Measurements from ENCODE around the gene MRM2.

MRM2 gene

DNA sequence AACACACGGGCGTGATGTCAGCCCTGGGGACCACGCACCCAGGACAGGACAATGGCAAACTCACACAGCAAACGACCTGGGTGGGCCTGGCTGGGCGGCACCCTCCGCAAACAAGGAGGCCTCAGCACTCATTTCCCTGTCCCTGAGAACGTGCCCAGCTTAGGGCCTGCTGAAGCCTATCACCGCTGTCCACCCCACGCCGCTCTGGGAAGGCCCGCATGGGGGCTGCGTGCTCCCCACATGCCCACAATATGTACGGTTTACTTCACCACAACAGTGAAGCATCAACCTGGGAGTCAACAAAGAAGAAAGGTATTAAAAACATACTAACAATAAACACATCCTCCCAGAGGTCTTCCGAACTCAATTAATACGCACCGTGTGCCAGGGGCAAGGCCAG, 21.5 kb downstream of the MRM2 start:
- DNase-seq (ENCODE audit: low spot score) = no peak

DNA sequence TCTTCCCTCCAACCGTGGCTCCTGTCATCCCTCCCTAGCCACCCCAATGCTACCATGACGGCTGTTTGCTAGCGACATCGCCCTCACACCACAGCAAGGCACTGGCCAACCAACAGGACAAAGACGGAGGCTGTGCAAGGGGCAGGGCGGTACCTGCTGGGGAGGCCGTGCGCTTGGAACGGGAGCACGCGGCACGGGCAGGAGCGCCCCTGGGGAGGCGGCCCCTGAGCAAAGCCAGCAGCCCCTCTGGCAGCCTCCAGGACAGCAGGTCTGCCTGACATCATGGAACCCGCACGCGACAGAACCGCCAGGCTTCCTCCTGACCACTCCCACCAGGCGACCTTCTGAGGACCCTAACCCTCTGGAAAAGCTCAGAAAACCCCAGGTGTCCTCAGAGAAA, 22.0 kb downstream of the MRM2 start:
- no peak for DNase-seq (ENCODE audit: low spot score)

DNA sequence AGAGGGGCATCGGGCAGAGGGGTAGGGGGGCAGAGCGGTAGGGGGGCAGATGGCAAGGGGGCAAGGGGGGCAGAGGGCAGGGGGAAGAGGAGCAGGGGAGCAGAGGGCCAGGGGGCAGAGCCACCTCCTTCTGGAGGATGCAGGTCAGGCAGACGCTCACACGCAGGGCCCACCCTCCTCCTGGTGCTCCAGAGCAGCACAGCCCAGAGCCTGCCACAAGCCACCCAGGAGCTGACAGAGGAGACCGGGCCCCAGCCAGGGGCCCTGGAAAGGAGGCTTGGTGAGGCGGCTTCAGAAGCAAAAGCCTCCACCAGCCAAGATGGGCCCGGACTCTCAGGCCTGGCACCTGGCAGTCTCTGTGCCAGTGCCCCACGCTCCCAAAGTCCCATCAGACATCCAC, 22.4 kb downstream of the MRM2 start:
- DNase-seq (ENCODE audit: low spot score) = no peak

DNA sequence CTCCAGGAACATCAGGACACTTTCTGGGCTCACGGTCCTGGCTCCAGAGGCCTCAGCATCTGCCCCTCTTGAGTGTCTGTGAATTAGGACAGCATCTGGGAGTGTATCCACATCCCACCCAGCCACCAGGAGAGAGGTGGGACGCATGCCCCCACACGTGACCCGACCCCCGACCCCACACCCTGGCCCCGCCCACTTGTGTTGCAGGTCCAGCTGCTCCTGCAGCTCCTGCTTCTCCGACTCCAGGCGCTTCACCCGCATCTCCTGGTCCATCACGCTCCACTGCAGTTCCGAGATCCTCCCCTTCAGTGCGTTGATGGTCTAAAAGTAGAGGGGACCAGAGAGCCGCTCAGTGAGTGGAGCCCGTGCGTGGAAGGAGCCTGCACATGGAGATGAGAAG, 22.9 kb downstream of the MRM2 start:
- no peak for DNase-seq (ENCODE audit: low spot score)

DNA sequence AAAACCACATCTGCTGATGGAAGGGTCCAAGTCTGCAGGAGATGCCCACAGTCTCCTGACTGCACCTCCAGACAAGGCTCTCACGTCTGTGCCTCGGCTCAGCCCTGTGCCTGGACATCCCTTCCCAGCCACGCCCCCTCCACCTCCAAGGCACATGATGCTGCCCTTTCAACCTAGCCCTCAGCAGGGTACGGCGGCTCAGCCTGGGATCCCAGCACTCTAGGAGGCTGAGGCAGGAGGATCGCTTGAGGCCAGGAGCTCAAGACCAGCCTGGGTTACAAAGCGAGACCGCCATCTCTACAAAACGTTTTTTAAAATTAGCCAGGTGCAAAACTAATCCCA, 23.6 kb downstream of the MRM2 start:
- DNase-seq (ENCODE audit: low spot score) = no peak

DNA sequence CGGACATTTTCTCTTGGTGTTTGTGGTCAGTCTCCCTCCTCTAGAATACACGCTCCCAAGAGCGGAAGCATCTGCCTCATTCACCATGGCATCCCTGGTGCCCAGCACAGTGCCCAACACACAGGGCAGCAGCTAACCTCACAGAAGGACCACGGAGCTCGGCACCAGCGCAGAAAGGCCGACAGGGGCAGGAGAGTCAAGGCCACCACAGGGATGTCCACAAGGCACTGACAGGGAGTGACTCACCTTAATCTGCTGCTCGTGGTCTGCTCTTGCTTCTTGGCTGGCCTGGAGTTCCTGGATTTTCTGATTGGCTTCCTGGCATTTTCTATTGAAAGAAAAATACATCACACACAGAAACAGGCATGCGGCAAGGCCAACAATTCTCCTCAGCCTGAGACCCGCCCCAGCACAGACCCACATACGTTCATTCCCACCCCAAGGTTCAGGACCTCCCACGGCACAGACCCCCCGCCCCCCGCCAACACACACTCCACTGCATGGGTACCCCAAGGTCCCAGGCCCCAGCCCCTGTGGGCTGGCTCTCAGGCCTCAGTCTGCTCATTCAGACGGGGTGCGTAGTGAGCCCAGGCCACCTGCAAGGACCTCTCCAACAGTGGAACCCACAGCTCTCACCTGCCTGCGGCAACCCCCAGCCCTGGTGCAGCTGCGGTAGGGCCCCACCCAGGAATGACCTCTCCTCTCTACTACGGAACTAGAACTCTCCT, 24.1 kb downstream of the MRM2 start:
- no peak for DNase-seq (ENCODE audit: low spot score)

DNA sequence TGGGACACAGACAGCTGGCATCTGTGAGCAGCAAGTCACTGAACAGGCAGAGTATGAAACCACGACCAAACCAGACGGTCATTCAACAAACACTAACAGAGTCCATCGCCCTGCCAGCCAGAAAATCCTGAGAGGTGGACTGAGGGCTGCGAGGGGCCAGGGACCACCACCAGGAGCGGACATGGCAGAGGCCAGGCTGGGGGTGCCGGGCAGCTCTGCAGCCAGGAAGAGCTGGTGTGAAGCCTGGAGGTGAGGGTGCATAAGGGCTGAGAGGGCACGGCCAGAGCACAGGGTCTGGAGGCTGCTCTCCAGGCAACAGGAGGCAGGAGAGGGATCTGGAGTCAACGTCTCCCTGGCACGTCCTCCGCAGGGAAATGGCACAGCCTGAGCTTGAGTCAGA, 24.8 kb downstream of the MRM2 start:
- no peak for DNase-seq (ENCODE audit: low spot score)

DNA sequence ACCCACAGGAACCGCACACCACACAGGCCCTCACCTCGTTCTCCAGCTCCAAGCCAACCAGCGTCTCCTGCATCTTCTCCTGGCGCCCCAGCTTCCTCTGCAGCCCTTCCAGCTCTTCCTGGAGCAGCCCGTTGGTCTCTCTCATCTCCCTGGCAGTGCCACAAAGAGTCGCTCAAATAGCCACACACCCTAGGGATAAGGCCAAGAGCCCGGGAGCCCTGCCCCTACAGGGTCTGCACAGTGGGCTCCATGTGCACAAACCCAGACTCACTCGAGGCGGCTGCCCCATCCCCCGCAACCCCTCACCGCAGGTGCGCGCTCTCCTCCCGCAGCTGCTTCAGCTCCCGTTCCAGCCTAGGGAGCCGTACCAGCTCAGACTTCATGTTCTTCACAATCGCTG, 26.2 kb downstream of the MRM2 start:
- no peak for DNase-seq (ENCODE audit: low spot score)

DNA sequence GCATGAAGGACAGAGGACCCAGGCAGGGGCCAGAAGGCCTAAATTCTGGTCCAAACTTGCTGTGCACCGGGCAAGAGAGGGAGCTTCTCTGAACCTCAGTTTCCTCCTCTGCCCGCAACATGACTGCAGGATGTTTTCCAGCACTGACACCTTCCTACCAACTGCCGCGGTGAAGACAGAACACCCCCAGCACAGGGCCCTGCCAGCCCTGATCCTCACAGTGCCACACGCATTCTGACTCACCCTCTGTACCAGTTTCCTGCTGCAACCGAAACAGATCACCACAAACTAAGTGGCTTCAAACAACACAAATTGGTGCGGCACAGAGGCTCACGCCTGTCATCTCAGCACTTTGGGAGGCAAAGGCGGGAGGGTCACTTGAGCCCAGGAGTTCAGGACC, 27.4 kb downstream of the MRM2 start:
- DNase-seq (ENCODE audit: low spot score) = no peak

DNA sequence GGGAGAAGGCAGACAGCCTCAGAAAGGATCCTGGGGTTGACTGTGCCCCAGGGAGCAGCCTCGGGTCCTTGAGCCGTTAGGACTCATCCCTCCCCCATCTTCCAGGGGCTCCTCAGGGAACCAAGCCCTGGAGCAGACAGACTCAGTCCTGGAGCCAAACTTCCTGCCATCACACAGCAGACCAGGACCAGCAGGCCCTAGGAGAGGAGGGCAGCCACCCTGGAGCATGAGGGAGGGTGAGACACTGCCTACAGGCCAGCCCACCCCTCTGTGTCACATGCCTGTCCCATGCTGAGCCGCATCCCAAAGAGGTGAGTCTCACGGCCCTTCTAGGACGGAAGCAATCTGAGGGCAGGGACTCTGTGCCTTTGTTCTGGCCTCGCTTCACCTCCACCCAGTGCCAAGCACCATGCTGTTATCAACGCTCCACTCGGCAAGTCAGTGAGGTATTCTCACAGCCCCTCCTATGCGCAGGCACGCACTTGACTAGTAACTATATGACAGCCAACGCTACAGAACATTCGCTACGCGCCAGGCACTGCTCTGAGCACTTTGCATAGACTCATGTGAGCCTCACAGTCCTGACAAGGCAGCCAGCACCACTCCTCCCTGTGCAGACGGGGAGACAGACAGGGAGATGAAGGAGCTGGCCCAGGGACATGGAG, 28.3 kb downstream of the MRM2 start:
- DNase-seq (ENCODE audit: low spot score) = no peak

DNA sequence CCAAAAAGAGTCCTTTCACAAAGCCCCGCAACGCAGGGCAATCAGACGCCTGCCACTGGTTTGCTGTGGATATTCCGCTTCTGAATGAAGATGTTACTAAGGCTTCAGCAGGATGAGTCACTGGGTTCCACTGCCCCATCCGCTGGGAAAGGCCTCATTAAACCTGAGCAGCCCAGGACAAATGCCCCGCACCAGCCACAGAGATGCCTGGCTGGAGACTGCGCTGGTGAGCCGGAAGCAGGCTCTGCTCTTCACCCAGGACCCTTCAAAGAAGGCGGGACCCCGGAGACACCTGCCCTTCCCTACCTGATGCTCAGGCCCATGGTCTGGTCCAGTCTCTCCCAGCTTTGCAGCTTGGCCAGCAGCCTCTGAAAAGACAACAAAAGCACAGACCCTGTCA, 29.1 kb downstream of the MRM2 start:
- no peak for DNase-seq (ENCODE audit: low spot score)

DNA sequence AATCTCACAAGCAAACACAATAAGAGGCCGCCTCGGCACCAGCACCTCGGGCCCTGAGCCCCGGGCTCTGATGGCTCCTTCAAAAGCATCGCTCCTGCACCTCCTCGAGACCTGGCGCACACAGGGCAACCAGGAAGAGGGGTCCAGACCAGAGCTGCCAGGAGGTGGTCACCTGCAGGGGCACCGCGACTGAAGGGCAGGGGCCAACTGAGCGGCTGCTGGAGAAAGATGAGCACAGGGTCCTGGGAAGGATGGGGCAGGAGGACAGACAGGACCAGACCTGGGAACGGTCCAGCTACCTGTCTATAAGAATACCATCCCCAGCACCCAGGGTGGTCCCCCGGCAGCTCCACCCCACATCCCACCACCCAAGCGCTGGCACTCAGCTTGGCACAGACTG, 30.1 kb downstream of the MRM2 start:
- DNase-seq (ENCODE audit: low spot score) = no peak

DNA sequence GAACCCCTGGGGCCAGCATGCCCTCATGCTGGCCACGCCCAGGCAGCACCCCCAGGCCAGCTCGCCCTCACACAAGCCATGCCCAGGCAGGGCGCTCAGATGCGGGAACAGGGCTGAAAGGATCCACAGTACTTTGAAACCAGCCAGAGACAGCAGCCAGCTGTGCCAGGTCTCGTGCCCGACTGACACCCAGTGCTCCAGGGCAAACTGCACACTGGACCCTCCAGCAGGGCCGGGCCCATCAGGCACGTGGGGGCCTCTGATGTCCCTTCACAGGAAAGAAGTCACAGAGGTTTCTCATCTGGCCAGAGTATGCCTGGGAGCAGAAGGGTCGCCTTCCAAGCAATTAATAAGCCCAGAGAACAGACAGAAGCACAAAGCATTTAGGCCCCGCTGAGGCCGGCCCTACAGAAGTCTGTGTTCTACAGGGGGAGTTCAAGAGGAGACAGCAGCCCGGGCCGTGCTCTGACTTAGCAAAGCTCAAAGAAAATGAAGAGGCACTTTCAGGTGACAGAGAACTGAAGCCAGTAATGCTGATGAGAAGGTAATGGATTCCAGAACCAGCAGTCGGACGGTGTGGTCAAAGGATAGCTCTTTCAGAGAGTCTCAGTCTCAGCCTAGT, 30.6 kb downstream of the MRM2 start:
- no peak for DNase-seq (ENCODE audit: low spot score)

DNA sequence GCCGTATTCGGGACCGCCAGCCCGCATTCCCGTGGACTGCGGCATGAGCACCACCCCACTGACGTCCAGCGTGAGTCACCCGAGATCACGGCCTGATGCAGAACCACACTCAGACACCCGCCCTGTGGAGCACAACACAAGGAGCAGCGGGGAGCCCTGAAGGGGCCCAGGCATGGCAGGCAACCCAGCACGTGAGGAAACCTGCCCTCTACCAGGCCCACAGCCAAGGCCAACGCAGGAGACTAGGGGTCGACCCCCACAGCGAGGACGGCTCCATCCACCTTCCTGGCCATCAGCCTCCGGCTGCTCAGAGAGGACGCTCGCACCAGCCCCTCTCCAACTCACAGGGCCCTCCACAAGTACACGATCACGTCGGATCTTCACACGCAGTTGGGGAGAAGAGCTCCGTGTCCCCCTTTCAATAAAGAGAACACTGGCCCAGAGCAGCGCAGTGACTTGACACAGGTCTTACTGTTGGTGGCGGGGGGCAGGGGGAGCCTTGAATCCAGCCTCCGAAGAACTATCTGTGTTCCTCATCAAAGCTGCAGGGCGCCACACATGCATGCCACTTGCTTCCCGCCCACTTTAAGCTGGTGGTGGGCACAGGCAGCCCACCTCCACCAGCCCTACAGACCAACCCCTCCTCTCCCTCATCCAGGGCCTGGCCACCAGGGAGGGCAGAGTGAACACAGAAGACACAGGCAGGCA, 31.3 kb downstream of the MRM2 start:
- no peak for DNase-seq (ENCODE audit: low spot score)

DNA sequence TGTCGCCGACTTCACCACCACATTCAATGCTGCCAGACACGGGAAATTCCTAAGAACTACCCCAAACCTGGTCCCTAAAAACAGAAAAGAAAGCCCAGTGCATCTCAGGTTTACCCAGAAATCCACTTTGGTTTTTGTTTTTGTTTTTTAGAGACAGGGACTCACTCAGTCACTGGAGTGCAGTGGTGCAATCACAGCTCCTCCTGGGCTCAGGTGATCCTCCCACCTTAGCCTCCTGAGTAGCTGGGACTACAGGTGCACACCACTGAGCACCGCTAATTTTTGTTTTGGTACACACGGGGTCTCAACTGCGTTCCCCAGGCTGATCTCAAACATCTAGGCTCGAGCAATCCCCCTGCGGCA, 32.1 kb downstream of the MRM2 start:
- no peak for DNase-seq (ENCODE audit: low spot score)

DNA sequence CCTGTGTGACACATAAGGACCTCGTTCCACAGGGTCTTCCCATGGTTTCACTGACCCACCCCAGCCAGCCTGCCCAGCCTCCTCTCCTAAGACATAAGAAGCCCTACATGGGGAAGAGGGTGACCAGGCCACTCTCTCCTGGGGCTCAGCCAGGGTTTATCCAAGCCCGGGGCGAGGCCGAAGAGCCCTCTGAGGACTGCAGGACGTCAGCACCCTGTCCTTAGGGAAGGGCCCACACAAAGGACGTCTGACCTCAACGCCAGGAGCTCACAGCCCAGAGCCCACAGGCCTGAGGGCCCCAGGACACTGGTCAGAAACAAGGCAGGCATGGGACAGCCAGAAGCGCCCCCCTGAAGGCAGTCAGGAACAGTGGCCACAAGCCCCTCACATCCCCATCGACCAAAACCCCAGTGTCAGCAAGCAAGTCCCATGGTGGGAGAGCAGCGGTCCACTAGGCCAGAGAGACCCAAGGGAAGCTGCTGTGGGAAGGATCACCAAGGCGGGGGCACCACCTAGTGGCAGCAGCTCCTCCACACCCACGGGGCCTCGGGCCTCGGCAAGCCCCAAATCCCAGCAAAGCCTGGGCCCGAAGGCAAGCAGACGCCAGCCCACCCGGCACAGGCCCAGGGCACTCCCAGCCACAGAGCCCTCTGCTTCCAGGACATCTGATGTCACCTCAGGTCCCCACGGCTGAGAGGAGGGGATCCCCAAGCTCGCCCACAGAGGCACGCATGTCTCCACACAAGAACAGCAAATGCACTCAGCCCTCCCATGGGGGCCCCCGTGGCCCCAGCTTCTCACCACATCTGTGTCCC, 32.7 kb downstream of the MRM2 start:
- peak; percentile 96 for DNase-seq (ENCODE audit: low spot score)

DNA sequence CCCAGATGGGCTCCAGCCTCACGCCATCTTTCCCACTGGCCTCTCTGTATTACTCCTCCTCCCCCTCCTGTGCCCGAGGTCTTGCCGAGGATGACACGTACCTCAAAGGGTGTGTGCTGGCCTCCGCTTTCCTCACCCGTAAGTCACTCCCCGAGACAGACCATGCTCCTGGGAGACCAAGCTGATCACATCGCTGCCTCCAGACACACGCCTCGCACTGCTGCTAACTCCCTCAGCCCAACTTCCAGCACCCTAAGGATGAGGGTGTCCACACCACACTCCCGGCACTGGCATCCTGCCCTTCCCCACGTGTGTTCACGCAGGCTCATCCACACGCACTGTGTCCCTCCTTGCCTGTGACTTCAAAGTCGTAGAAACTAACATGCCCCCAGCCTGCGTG, 33.3 kb downstream of the MRM2 start:
- DNase-seq (ENCODE audit: low spot score) = no peak

DNA sequence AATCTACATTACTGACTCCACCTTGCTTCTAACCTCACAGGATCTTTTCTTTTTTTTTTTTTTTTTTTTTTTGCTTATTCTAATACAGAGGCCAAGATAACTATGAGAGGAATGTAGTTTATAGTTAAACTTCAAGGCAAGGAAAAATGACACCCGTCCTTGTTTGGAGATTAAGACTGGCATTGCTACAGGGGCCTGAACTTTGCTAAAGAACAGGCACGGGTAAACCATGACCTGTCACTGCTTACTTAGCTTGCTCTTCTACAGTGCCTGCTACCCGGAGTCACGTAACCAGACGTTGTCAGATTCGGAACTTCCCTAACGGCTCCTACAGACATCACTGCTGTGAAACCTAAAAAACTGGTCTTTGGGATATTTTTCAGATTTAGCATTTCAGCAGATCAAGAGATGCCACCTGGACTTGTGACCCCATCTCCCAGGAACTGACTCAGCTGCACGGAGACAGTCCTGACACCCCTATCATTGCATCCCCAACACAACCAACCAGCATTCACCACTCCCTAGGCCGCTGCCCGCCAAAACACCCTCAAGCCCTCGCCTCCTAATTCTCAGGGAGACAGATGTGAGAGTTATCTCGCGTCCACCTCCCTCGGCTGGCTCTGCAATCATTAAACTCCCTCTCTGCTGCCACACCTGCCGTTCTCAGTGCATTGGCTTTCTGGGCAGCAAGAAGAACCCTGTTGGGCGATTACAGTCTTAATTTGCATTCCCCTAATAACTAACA, 36.8 kb downstream of the MRM2 start:
- DNase-seq (ENCODE audit: low spot score) = no peak

DNA sequence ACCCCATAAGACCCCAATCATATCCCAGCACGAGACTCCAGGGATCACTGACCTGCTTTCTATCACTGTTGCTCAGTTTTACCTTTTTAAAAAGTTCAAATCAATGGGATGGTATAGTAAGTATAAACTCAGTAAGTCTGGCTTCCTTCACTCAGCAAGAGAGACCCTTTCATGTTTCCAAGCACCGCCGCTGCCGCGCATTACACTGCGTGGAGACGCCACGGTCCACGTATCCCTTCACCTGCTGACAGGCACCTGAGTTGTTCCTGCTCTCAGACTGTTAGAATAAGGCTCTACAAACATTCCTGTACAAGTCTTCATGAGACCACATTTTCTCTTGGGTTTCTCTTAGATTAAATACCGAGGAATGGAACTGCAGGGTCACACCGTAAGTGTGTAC, 37.6 kb downstream of the MRM2 start:
- DNase-seq (ENCODE audit: low spot score) = no peak

DNA sequence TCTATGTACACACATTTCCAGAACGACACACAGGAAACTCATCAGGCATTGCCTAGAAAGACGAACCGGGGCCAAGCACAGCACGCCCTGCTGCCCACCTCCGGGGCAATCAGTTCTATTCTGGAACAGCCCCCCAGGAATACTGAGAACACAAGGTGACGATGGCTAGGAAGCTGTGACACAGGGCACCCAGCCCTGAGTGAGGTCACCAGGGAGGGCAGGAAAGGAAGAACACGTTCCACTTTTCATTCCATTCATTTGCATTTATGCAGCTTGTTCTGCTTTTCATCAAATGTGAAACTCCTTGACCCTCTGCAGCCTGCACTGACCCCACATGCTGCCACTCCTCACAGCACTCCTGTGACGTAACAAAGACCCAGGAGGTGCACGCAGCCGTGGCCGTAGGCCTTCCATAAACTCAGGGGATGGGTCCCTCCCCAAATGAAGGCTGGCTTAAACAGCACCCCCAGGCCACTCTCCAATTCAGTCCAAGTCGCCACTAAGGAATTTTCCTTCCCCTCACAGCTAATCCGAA, 38.2 kb downstream of the MRM2 start:
- no peak for DNase-seq (ENCODE audit: low spot score)

Data from HuH-7 (cell line).